Measurements from ENCODE around the gene SPDYE5.
"Not testable (repeated sequence)": the region's sequence is repeated elsewhere in the genome, so short reads cannot be mapped to it uniquely, and the experiment has no call there.

Gene SPDYE5

DNA sequence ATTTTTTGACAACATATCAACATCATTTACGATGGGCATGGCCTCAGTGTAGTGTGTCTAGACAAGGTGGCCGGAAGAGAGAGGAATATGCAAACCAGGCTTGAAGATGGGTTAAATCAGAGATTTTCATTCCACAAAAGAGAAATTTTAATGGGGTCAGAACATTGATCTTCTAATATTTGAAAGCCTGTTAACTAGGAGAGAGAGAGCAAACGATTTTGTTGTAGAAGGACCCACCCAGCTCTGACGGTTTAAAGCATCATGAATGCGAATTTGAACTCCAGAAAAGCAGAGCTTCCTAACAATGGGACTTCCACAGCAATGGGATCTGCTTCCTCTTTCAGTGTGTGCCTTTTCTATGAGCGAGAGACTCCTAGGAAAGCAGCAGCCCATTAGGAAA, at the start of gene SPDYE5:
Gene SPDYE5 (plus strand): TSS at position 301 of the 400 bp plus-strand sequence. CDS start 1,728 bp downstream, outside the sequence.
- not testable (repeated sequence) for DNase-seq

DNA sequence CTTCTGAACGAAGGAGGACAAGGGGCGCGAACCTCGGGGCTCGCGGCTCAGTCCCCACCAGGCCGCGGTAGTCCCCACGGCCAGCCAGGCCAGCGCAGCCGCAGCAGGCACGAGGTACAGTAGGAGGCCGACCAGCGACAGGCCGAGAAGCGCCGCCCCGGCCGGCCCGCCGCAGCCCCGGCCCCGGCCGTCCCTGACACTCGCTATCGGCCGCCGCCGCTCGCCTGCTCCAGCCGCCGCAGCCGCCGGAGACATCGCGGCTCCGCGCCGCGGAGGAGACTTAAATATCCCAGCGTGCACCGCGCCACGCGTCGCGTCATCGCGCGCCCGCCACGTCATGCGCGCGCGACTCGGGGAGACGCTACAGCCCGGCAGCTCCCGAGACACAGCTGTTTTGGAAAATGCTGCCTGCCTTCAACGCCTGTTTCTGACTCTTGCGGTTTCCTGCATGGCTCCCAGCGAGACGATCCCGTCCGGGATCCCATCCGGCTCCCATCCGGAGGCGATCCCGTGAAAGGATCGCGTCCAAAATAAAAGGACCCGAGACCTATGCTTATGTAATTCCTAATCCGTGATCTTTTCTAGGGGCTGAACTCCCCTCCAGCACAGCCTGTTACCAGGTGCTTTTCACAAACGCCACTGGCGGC, 49.5 kb upstream of the SPDYE5 start:
- not testable (repeated sequence) for DNase-seq

DNA sequence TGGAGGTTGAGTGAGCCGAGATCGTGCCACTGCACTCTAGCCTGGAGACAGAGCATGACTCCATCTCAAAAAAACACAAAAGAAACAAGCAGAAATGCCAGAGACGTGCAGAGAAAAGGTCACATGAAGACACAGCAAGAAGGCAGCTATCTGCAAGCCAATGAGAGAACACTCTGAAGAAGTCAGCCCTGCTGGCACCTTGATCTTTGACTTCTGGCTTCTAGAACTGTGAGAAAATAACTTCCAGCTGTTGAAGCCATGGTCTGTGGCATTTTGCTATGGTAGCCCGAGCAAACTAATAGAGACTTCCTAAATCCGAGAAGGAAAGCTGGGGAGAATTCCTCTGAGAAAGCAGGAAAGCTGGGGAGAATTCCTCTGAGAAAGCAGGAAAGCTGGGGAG, 42.2 kb upstream of the SPDYE5 start:
- not testable (repeated sequence) for DNase-seq

DNA sequence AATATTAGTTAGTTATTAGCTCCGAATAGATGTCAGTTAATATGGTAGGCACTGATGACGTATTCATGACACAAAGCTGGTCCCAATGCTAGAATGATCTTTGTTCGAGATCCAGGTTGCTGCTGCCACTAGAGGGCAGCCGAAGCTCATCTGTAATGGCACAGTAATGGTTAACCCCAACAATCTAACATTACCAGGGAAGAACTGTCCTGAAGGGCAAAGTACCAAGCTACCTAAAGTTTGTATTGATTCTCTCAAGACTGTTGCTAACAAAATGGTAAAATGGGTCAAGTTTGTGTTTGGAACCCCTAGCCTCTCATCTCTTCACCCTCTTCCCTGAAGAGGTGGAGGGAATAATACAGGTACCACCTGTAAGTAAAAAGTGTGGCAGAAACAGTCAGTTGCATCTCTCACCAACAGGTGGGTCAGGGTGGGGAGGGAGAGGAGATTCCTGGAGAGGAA, 39.6 kb upstream of the SPDYE5 start:
- DNase-seq, result not testable (repeated sequence)

- DNase-seq, result not testable (repeated sequence)
Measured at GRCh38 chr7:75456403-75456802, 35.7 kb upstream of the SPDYE5 start.

- not testable (repeated sequence) for DNase-seq
Measured at GRCh38 chr7:75458034-75458433, 34.1 kb upstream of the SPDYE5 start.

GRCh38 chr7:75460541-75460940, 31.6 kb upstream of the SPDYE5 start:
- not testable (repeated sequence) for DNase-seq

GRCh38 chr7:75470166-75470565, 22.0 kb upstream of the SPDYE5 start:
- DNase-seq, result not testable (repeated sequence)

DNA sequence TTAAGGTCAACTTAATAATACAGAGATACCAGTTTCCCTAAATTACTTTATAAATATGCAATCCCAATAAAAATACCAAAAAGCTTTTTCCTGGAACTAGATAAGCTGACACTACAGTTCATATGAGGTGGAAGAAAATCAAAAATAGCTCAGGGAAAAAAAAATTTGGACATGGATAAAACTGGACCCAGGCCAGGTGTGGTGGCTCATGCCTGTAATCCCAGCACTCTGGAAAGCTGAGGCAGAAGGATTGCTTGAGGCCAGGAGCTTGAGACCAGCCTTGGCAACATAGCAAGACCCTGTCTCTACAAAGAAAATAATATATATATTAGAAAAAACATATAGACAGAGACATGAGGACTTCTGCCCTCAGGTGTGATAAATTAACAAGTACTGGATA, 14.7 kb upstream of the SPDYE5 start:
- DNase-seq, result not testable (repeated sequence)

DNA sequence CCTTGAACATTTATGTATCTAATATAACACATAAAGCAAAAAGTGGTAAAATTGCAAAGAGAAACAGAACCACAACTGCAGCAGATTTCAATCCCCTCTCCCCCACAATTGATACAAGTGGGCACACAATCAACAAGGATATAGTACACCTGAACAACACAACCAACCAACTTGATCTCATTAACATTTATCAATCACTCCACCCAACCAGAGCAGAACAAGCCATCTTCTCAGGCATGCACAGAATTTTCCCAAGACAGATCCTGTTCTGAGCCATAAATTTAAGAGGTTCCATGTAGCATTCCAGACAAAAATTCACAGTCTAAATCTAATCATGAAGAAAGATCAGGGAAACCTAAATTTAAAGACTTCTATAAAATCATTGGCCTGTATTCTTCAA, 11.8 kb upstream of the SPDYE5 start:
- not testable (repeated sequence) for DNase-seq

DNA sequence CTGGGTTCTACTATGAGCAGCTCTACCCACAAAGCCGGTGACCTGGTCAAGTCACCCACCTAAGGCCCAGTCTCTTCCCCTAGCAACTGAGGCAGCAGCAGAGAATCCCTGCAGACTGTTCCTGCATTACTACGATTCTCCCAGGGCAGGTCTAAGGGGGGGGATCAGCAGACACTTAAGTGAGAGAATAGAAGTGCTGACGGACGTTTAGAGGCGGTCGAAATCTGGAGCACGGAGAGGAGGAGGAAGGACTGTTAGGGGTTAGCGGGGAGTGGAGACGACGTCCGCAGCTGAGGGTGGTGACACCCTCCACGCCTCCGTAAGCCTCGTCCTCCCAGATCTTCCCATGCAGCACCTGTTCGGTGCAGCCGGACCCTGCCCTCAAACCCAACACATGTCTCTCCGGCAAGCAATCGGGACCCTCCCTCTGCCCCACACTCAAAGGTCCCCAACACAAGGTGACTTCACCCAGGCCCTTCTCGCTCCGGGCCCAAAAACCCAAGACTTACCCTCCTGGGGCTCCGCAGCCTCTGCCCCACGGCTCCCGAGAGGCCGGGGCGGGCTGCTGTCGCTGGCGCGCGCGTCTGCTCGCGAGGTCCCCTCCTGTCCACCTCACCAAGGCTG, 6.7 kb upstream of the SPDYE5 start:
- DNase-seq, result not testable (repeated sequence)

GRCh38 chr7:75485979-75486643, 6.0 kb upstream of the SPDYE5 start, which contains the start of gene POM121C:
Gene POM121C (minus strand): TSS chr7:75486299. CDS start chr7:75441496, 44,803 bp downstream.
- peak; percentile 42 for DNase-seq

GRCh38 chr7:75509033-75509432, 16.9 kb downstream of the SPDYE5 start:
- DNase-seq, result not testable (repeated sequence)

DNA sequence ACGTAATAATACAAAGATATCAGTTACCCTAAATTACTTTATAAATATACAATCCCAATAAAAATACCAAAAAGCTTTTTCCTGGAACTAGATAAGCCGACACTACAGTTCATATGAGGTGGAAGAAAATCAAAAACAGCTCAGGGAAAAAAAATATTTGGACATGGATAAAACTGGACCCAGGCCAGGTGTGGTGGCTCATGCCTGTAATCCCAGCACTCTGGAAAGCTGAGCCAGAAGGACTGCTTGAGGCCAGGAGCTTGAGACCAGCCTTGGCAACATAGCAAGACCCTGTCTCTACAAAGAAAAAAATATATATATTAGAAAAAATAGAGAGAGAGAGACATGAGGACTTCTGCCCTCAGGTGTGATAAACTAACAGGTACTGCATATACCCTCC, 26.7 kb downstream of the SPDYE5 start:
- DNase-seq, result not testable (repeated sequence)

DNA sequence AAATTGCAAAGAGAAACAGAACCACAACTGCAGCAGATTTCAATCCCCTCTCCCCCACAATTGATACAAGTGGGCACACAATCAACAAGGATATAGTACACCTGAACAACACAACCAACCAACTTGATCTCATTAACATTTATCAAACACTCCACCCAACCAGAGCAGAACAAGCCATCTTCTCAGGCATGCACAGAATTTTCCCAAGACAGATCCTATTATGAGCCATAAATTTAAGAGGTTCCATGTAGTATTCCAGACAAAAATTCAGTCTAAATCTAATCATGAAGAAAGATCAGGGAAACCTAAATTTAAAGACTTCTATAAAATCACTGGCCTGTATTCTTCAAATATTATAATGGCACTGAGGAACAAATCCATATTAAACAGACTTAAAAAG, 29.6 kb downstream of the SPDYE5 start:
- not testable (repeated sequence) for DNase-seq

DNA sequence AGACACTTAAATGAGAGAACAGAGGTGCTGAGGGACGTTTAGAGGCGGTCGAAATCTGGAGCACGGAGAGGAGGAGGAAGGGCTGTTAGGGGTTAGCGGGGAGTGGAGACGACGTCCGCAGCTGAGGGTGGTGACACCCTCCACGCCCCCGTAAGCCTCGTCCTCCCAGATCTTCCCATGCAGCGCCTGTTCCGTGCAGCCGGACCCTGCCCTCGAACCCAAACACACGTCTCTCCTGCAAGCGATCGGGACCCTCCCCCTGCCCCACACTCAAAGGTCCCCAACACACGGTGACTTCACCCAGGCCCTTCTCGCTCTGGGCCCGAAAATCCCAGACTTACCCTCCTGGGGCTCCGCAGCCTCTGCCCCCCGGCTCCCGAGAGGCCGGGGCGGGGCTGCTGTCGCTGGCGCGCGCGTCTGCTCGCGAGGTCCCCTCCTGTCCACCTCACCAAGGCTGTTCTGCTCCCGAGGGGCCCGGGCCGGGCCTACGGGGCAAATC, 35.2 kb downstream of the SPDYE5 start:
- not testable (repeated sequence) for DNase-seq

GRCh38 chr7:75531359-75531821, 39.3 kb downstream of the SPDYE5 start:
- DNase-seq, result no peak

GRCh38 chr7:75532639-75533038, 40.5 kb downstream of the SPDYE5 start:
- no peak for DNase-seq

- no peak for DNase-seq
Measured at GRCh38 chr7:75533926-75534325, 41.8 kb downstream of the SPDYE5 start.

DNA sequence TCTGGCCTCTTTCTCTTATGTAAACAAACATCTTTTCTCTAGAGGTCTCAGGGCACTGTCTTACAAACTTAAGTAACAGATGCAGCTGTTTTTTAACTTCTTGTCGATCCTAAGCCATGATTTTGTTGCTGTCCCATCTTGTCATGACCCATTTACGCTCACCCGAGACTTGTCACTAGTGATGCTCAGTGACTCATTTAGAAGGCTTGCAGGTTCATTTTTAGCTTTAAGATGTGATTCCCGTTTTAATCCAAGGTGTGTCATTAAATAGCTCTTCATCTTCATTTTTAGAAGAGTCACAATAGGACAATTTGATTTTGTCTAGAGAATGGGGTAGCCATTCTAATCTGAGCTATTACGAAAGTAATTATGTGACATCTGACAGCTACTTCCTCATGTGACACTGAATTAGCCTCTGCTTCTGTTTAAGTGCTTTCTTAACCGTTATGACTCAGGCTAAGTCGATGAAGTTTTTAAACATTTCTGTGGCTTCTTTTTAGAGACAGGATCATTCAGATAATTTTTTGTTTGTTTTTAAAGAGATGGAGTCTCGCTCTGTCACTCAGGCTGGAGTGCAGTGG, 42.7 kb downstream of the SPDYE5 start:
- DNase-seq, result peak; percentile 17

DNA sequence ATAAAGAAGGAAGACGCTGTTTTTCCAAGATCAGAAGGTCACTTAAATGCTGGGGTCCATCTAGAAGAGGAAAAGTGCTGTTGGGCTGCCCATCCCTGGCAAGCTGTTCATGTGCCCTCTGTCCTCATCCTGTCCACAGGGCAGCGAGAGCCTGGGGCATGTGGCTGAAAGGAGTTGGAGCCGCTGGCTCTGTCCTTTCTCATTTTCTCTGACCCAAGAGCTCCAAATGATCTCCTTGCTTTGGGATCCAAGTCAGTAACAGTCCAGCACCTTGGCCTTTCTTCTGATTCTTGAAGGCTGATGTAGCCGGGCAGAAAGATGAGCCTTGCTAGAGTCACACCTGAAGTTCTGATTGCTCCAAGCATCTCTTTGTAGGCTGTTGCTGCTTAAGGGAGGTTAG, 44.4 kb downstream of the SPDYE5 start:
- no peak for DNase-seq

GRCh38 chr7:75536940-75537538, 44.9 kb downstream of the SPDYE5 start:
- no peak for DNase-seq

DNA sequence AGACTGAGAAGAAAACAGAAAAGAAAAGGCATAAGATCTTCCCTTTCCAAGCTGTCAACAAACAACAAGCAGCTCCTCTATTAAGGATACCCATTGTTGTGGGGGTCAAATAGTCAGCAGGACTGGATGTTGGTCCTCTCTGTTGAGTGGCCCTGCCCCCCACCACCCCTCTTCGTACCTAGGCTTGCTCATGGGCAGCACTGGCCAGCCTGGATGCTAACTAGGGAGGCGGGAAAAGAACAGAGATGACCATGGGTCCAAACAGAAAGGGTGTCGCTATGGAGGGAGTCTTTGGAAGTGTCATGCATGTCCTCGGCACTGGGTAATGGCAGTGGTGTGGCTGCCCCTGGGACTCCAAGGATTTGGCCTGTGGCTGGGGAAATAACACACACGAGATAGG, 45.6 kb downstream of the SPDYE5 start:
- DNase-seq, result no peak
